HepG2 (cell line): Measurements from ENCODE around the gene BRD2. TPM values are rescaled to one million over a fixed set of nuclear protein-coding genes. Genes with fewer than 3 reads are reported as not detected.

Experiments
- AGO1 ChIP-seq: fragments of 200-400 bp; formaldehyde crosslinking; IDR thresholded peaks from 2 replicates; pipeline ENCODE4 v1.6.1; 2017; ENCODE audit warnings: mild to moderate bottlenecking, low read depth, low read length, moderate library complexity; ENCODE audit not compliant: poor library complexity, severe bottlenecking
- FOXP1 ChIP-seq, 2 experiments: fragments of 450-650 bp in 1 of 2; IDR thresholded peaks; 2 replicates each; pipeline ENCODE4 v1.6.1; 2017 to 2018; ENCODE audit warnings: antibody characterized with exemption in 1 of 2
- IRX3 ChIP-seq: sonication (generic); formaldehyde crosslinking; IDR thresholded peaks from 2 replicates; pipeline ENCODE4 v1.8.1; 2023; ENCODE audit warnings: mild to moderate bottlenecking, low read depth, missing genetic modification reagents, borderline replicate concordance
- MTERF4 ChIP-seq: sonication (generic); formaldehyde crosslinking; IDR thresholded peaks from 2 replicates; pipeline ENCODE4 v1.8.0; 2023; ENCODE audit warnings: mild to moderate bottlenecking, missing genetic modification reagents
- NFRKB ChIP-seq: fragments of 450-650 bp; IDR thresholded peaks from 2 replicates; pipeline ENCODE4 v1.6.1; 2017
- PHF21A ChIP-seq: sonication (generic); formaldehyde crosslinking; IDR thresholded peaks from 2 replicates; pipeline ENCODE4 v1.5.0; 2020; ENCODE audit warnings: mild to moderate bottlenecking, missing genetic modification reagents
- RARG ChIP-seq: sonication (generic); formaldehyde crosslinking; IDR thresholded peaks from 2 replicates; pipeline ENCODE4 v1.4.0; 2020; ENCODE audit warnings: low read depth, mild to moderate bottlenecking, missing genetic modification reagents
- SPEN ChIP-seq: sonication (generic); formaldehyde crosslinking; IDR thresholded peaks from 2 replicates; pipeline ENCODE4 v1.5.1; 2020; ENCODE audit warnings: low read depth, mild to moderate bottlenecking, missing genetic modification reagents
- ZBTB46 ChIP-seq: sonication (generic); formaldehyde crosslinking; IDR thresholded peaks from 2 replicates; pipeline ENCODE4 v1.4.0; 2020; ENCODE audit warnings: mild to moderate bottlenecking, missing genetic modification reagents, borderline replicate concordance
- ZNF18 ChIP-seq: sonication (generic); formaldehyde crosslinking; IDR thresholded peaks from 2 replicates; pipeline ENCODE4 v1.8.0; 2022; ENCODE audit warnings: mild to moderate bottlenecking, missing genetic modification reagents; ENCODE audit not compliant: insufficient replicate concordance
- ZNF264 ChIP-seq: sonication (generic); formaldehyde crosslinking; IDR thresholded peaks from 2 replicates; pipeline ENCODE4 v1.4.0; 2020; ENCODE audit warnings: missing genetic modification reagents
- ZNF407 ChIP-seq: sonication (generic); formaldehyde crosslinking; IDR thresholded peaks from one replicate; pipeline ENCODE4 v1.5.1; 2020; ENCODE audit warnings: mild to moderate bottlenecking, missing genetic modification reagents; ENCODE audit errors: not compliant biosample characterization
- ZNF496 ChIP-seq: sonication (generic); formaldehyde crosslinking; IDR thresholded peaks from 2 replicates; pipeline ENCODE4 v1.8.1; 2023; ENCODE audit warnings: mild to moderate bottlenecking, moderate library complexity, missing genetic modification reagents; ENCODE audit not compliant: insufficient replicate concordance
- ZNF510 ChIP-seq: sonication (generic); formaldehyde crosslinking; IDR thresholded peaks from 2 replicates; pipeline ENCODE4 v1.4.0; 2020; ENCODE audit warnings: low read depth, mild to moderate bottlenecking, missing genetic modification reagents
- ZSCAN20 ChIP-seq: sonication (generic); formaldehyde crosslinking; IDR thresholded peaks from 2 replicates; pipeline ENCODE4 v1.4.0; 2020; ENCODE audit warnings: missing genetic modification reagents, mild to moderate bottlenecking, borderline replicate concordance
- polyA plus RNA-seq, 8 experiments: library from polyadenylated mRNA; depleted of rRNA in 3 of 8; stranded (reverse) in 7 of 8; unstranded in 1 of 8; fragments of >200 nt; fragmentation: Illumina TruSeq in 4 of 8; extraction: Trizol in 4 of 8; gene quantifications; 2 replicates each; pipeline versions ENCODE4 v1.2.1 to v1.2.3, GENCODE V29; 2011 to 2016; ENCODE audit warnings: low read depth in 4 of 8, missing spikeins in 1 of 8, mixed read lengths in 1 of 8; ENCODE audit not compliant: insufficient read depth in 1 of 8
- total RNA-seq, 5 experiments: library from RNA; depleted of rRNA; stranded (reverse); fragments of >200 nt; fragmentation: Illumina TruSeq; extraction: Trizol; gene quantifications; 2 replicates each; pipeline ENCODE4 v1.2.3, GENCODE V29; 2016; ENCODE audit warnings: low read depth in 1 of 5

BRD2 gene
- total and polyA plus RNA-seq, 2 of the 13 experiments (the other 11 are each of a cell fraction or from before 2014, with no cell fraction given): 143 to 202 TPM

GRCh38 chr6:32968867-32969684, 682 bp downstream of the BRD2 start (continued):
- TF ChIP-seq ZNF407 (CRISPR knock-in tag) (peak; percentile 25), ZNF18 (CRISPR knock-in tag) (no peak), NFRKB (no peak), ZSCAN20 (CRISPR knock-in tag) (no peak), ZNF264 (CRISPR knock-in tag) (peak; percentile 93), AGO1 (no peak), FOXP1 (IDR thresholded peaks at IDR 0.05) (no peak), FOXP1 (CRISPR knock-in tag; IDR thresholded peaks at IDR 0.05) (no peak), ZNF496 (no peak), IRX3 (peak; percentile 89; the same call in 1 of the 2 replicates), ZNF510 (peak; percentile 22; the same call in 1 of the 2 replicates), RARG (CRISPR knock-in tag) (no peak; the same call in 1 of the 2 replicates), MTERF4 (CRISPR knock-in tag) (peak; percentile 98; the same call in 1 of the 2 replicates), SPEN (CRISPR knock-in tag) (peak; percentile 41; the same call in 1 of the 2 replicates), PHF21A (CRISPR knock-in tag) (no peak), ZBTB46 (CRISPR knock-in tag) (no peak)
